Measurements from ENCODE around the gene FHL2. TPM values are rescaled to one million over a fixed set of nuclear protein-coding genes. Genes with fewer than 3 reads are reported as not detected.

The FHL2 gene
- total and polyA plus RNA-seq, 9 of the 15 experiments (the other 6 are each of a cell fraction or from before 2014, with no cell fraction given): 7.5 to 33.1 (median 23.9) TPM

DNA sequence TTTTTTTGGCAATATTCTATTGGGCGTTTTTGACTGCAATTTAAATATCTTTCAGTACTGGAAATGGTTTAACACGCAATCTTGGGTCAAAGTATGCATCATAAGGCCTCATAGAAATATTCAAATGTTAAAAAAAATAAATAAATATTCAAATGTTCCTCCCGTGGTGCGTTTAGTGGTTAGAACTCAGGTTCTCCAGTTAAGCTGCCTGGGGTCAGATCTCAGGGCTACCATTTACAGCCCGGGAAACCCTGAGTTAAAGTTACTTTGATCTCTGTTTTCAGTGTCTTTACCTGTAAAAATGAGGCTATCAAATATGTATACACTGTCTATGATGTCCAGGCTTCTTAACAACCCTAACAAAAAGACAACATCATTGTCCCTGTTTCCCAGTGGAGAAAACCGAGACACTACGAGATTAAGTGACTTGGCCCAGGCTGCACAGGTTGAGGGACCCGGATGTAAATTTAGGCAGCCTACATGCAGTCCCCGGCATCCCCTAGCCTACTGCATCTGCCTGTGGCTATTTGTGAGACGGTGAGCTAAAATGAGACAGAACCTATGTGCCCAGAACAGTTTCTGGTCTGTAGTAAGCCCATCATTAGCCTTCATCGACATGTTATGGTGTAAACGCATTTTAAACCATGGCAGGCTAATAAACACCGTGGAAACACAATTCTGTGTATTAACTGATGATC is 1.7 kb downstream of the FHL2 start (continued):
- TF ChIP-seq, protein P1, sequence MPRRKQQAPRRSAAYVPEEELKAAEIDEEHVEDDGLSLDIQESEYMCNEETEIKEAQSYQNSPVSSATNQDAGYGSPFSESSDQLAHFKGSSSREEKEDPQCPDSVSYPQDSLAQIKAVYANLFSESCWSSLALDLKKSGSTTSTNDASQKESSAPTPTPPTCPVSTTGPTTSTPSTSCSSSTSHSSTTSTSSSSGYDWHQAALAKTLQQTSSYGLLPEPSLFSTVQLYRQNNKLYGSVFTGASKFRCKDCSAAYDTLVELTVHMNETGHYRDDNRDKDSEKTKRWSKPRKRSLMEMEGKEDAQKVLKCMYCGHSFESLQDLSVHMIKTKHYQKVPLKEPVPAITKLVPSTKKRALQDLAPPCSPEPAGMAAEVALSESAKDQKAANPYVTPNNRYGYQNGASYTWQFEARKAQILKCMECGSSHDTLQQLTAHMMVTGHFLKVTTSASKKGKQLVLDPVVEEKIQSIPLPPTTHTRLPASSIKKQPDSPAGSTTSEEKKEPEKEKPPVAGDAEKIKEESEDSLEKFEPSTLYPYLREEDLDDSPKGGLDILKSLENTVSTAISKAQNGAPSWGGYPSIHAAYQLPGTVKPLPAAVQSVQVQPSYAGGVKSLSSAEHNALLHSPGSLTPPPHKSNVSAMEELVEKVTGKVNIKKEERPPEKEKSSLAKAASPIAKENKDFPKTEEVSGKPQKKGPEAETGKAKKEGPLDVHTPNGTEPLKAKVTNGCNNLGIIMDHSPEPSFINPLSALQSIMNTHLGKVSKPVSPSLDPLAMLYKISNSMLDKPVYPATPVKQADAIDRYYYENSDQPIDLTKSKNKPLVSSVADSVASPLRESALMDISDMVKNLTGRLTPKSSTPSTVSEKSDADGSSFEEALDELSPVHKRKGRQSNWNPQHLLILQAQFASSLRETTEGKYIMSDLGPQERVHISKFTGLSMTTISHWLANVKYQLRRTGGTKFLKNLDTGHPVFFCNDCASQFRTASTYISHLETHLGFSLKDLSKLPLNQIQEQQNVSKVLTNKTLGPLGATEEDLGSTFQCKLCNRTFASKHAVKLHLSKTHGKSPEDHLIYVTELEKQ (CRISPR knock-in tag; IDR thresholded peaks at IDR 0.05): no peak
- no peak for TF ChIP-seq PHF8 (IDR thresholded peaks at IDR 0.05; ENCODE audit: borderline replicate concordance, low read length)
- TF ChIP-seq MITF (IDR thresholded peaks at IDR 0.05): no peak
- TF ChIP-seq EWSR1 (IDR thresholded peaks at IDR 0.05; ENCODE audit: borderline replicate concordance, low read depth, partially characterized antibody): no peak
- no peak for TF ChIP-seq ZNF143 (CRISPR knock-in tag; IDR thresholded peaks at IDR 0.05)
- no peak for TF ChIP-seq KAT8 (IDR thresholded peaks at IDR 0.05; ENCODE audit: low read depth)
- no peak for TF ChIP-seq ZNF77 (CRISPR knock-in tag; IDR thresholded peaks at IDR 0.05)
- no peak for TF ChIP-seq ZNF384 (IDR thresholded peaks at IDR 0.05; ENCODE audit: low read depth, low read length)
- no peak for TF ChIP-seq ZBTB1 (CRISPR knock-in tag; IDR thresholded peaks at IDR 0.05; ENCODE audit: borderline replicate concordance, low read depth)
- TF ChIP-seq TGIF2 (CRISPR knock-in tag; IDR thresholded peaks at IDR 0.05): no peak
- TF ChIP-seq ZFP36 (IDR thresholded peaks at IDR 0.05; ENCODE audit: low read depth, low read length, partially characterized antibody): peak; percentile 18
- TF ChIP-seq ZNF707 (CRISPR knock-in tag; conservative IDR thresholded peaks at IDR 0.05): no peak
- TF ChIP-seq, protein P2, sequence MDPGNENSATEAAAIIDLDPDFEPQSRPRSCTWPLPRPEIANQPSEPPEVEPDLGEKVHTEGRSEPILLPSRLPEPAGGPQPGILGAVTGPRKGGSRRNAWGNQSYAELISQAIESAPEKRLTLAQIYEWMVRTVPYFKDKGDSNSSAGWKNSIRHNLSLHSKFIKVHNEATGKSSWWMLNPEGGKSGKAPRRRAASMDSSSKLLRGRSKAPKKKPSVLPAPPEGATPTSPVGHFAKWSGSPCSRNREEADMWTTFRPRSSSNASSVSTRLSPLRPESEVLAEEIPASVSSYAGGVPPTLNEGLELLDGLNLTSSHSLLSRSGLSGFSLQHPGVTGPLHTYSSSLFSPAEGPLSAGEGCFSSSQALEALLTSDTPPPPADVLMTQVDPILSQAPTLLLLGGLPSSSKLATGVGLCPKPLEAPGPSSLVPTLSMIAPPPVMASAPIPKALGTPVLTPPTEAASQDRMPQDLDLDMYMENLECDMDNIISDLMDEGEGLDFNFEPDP (CRISPR knock-in tag; IDR thresholded peaks at IDR 0.05): no peak
